ENCODE results near the gene PYHIN1.

DNA sequence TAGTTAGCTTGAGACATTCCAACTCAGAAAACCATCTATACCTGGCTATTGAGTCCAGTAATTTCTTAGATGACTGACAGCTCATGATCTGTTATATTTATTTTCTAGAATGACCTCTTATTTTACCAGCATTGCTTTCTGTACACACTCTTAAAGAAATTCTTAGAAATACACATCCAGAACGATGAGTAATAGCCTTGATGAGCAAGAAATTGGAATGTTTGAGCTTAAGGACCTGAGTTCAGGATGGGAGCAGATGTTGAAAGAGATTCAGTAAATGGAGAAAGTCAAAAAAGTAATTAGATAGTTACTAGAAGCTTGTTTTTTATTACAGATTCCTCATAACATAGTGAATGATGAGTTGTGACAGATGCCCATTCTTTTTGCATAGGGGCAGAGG lies 11.7 kb downstream of the PYHIN1 start:
- TF ChIP-seq, protein P1, sequence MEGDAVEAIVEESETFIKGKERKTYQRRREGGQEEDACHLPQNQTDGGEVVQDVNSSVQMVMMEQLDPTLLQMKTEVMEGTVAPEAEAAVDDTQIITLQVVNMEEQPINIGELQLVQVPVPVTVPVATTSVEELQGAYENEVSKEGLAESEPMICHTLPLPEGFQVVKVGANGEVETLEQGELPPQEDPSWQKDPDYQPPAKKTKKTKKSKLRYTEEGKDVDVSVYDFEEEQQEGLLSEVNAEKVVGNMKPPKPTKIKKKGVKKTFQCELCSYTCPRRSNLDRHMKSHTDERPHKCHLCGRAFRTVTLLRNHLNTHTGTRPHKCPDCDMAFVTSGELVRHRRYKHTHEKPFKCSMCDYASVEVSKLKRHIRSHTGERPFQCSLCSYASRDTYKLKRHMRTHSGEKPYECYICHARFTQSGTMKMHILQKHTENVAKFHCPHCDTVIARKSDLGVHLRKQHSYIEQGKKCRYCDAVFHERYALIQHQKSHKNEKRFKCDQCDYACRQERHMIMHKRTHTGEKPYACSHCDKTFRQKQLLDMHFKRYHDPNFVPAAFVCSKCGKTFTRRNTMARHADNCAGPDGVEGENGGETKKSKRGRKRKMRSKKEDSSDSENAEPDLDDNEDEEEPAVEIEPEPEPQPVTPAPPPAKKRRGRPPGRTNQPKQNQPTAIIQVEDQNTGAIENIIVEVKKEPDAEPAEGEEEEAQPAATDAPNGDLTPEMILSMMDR (IDR thresholded peaks at IDR 0.05; ENCODE audit: control extremely low read depth in 1 of 3, insufficient read depth in 1 of 3, low read depth in 1 of 3, low read length in 3 of 3) = no peak
- TF ChIP-seq SP1 (IDR thresholded peaks at IDR 0.05; ENCODE audit: low read depth, low read length) = no peak
- TF ChIP-seq TEAD4 (IDR thresholded peaks at IDR 0.05; ENCODE audit: low read depth, low read length) = no peak
- TF ChIP-seq SIN3A (conservative IDR thresholded peaks at IDR 0.05 in 1 of 2, IDR thresholded peaks at IDR 0.05 in 1 of 2; ENCODE audit: low read depth in 1 of 2, low read length in 2 of 2) = no peak
- TF ChIP-seq HDAC6 (IDR thresholded peaks at IDR 0.05; ENCODE audit: low read depth, low read length) = no peak
- no peak for TF ChIP-seq POLR2A (IDR thresholded peaks at IDR 0.05; ENCODE audit: control extremely low read depth in 1 of 2, low read depth in 2 of 2, low read length in 2 of 2)
- TF ChIP-seq RAD21 (IDR thresholded peaks at IDR 0.05 in 1 of 2, conservative IDR thresholded peaks at IDR 0.05 in 1 of 2; ENCODE audit: low read depth in 2 of 2, low read length in 2 of 2) = no peak
- no peak for TF ChIP-seq POLR2AphosphoS5 (IDR thresholded peaks at IDR 0.05; ENCODE audit: low read depth, low read length)
- no peak for TF ChIP-seq CEBPB (IDR thresholded peaks at IDR 0.05; ENCODE audit: low read depth, low read length)
- TF ChIP-seq KDM5A (IDR thresholded peaks at IDR 0.05; ENCODE audit: low read length) = no peak
- TF ChIP-seq CBX8 (IDR thresholded peaks at IDR 0.05; ENCODE audit: borderline replicate concordance, low read depth, low read length) = no peak
- TF ChIP-seq, protein P2, sequence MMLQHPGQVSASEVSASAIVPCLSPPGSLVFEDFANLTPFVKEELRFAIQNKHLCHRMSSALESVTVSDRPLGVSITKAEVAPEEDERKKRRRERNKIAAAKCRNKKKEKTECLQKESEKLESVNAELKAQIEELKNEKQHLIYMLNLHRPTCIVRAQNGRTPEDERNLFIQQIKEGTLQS (IDR thresholded peaks at IDR 0.05; ENCODE audit: insufficient read depth, low read depth, low read length) = no peak
- no peak for TF ChIP-seq RFX5 (IDR thresholded peaks at IDR 0.05; ENCODE audit: borderline replicate concordance, low read depth, low read length)

Measured in H1 (cell line).